ENCODE measurements around the gene SGIP1. TPM values are rescaled to one million over a fixed set of nuclear protein-coding genes. Genes with fewer than 3 reads are reported as not detected.

SGIP1 gene
- total and polyA plus RNA-seq, 2 experiments from 2014 or later = 4.0 to 7.7 TPM

DNA sequence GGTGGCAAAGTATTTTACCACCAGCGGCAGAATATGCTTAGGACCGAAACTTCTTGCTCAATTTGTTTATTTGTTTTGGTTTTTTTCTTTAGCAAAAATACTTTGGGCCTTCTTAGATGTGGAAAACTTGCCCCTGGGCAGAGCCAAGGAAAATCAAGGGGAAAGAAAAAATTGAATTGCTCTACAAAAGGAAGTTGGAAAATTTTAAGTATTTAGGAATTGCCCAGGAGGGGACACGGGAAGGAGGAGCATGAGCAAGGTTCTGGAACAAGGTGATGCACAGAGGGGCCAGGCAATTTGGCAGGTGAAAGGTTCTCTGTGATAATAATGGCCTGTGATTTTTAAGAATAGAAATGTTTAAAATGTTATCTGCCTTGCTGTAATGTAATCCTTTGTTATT, 28.6 kb downstream of the SGIP1 start:
- Histone ChIP-seq H3K79me2 (ENCODE audit: insufficient read depth) (peaks cover 6% of the 10 kb centered on the region; the same call in 1 of the 2 replicates), H4K20me1 (ENCODE audit: insufficient read depth) (no peaks in the 10 kb centered on the region), H3K27me3 (replicated peaks; ENCODE audit: insufficient read depth) (no peaks in the 10 kb centered on the region), H3K9ac (peak overlapping the region; percentile 84), H3K4me3 (peak overlapping the region; percentile 69), H3K27ac (peak overlapping the region; percentile 96), H3F3A (ENCODE audit: insufficient read depth) (peaks cover 41% of the 10 kb centered on the region), H3K9me2 (ENCODE audit: insufficient read depth) (no peaks in the 10 kb centered on the region), H3K4me2 (ENCODE audit: unreplicated experiment) (peak overlapping the region; percentile 88), H3K36me3 (ENCODE audit: low read depth) (no peaks in the 10 kb centered on the region), H3K9me3 (ENCODE audit: low read depth) (no peaks in the 10 kb centered on the region), H3K4me1 (ENCODE audit: insufficient read depth) (peaks cover 45% of the 10 kb centered on the region), H2AFZ (no peak overlapping the region)
- WGBS, 2 experiments (ENCODE audit: low coverage in 1 of 2, low lambda C conversion rate in 2 of 2, missing lambda C conversion rate in 2 of 2) = 36 to 48% methylated on average over 3 of the region's 3 CpGs
- in situ Hi-C loops (cut with MboI) = no loop called here
- TF ChIP-seq EZH2 (IDR thresholded peaks at IDR 0.05; ENCODE audit: insufficient read depth, poor library complexity, severe bottlenecking) (no peak), EZH2phosphoT487 (IDR thresholded peaks at IDR 0.05; ENCODE audit: insufficient read depth, low read depth) (no peak)
- no peak for DNase-seq

DNA sequence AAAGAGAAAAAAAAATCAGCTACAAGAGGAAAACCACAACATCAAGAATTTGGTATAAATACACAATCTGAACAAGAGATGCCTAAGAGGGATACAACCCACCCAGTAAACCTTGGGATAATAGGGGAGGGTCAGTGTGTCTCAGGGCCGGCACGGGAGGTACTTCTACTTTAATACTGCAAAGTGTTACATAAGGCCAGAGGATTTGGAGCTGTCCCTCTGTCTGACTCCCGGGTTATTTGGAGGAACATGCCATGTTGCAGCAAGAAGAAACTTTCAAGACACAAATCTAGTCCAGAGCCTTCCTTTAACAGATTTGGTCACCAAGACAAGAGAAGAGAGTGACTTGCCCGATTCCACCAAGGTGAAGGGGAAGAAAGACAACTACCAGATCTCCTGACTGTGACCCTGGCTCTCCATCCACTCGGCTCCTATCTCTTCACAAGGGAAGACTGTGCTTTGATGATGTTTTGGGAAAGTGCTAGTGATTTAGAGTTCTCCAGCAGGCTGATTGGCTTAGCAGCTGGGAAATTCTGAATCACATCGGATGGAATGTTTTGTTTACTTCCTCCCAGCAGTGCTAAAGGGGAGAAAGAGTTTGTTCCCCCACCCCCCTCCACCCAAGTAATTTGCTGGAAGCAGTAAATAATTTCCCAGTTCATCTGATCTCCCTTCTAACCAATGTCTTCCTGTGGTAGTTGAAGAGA, 29.3 kb downstream of the SGIP1 start:
- H3K27me3 ChIP-seq (replicated peaks; ENCODE audit: insufficient read depth) = no peaks in the 10 kb centered on the region
- H3K9ac ChIP-seq = peak overlapping the region; percentile 84
- TF ChIP-seq EZH2 (IDR thresholded peaks at IDR 0.05; ENCODE audit: insufficient read depth, poor library complexity, severe bottlenecking) = no peak
- TF ChIP-seq EZH2phosphoT487 (IDR thresholded peaks at IDR 0.05; ENCODE audit: insufficient read depth, low read depth) = no peak
- H3K9me3 ChIP-seq (ENCODE audit: low read depth) = no peaks in the 10 kb centered on the region
- in situ Hi-C loops (cut with MboI) = no loop called here
- peaks cover 6% of the 10 kb centered on the region; the same call in 1 of the 2 replicates for H3K79me2 ChIP-seq (ENCODE audit: insufficient read depth)
- H4K20me1 ChIP-seq (ENCODE audit: insufficient read depth) = no peaks in the 10 kb centered on the region
- WGBS, 2 experiments (ENCODE audit: low coverage in 1 of 2, low lambda C conversion rate in 2 of 2, missing lambda C conversion rate in 2 of 2) = 2% methylated on average over 6 of the region's 6 CpGs
- peak; percentile 87 for DNase-seq
- H3F3A ChIP-seq (ENCODE audit: insufficient read depth) = peaks cover 40% of the 10 kb centered on the region
- H3K4me1 ChIP-seq (ENCODE audit: insufficient read depth) = peaks cover 41% of the 10 kb centered on the region
- H3K36me3 ChIP-seq (ENCODE audit: low read depth) = no peaks in the 10 kb centered on the region
- H3K9me2 ChIP-seq (ENCODE audit: insufficient read depth) = no peaks in the 10 kb centered on the region
- H3K4me2 ChIP-seq (ENCODE audit: unreplicated experiment) = peak overlapping the region; percentile 88
- H2AFZ ChIP-seq = peak overlapping the region; percentile 50
- peak overlapping the region; percentile 69 for H3K4me3 ChIP-seq
- H3K27ac ChIP-seq = peak overlapping the region; percentile 96

DNA sequence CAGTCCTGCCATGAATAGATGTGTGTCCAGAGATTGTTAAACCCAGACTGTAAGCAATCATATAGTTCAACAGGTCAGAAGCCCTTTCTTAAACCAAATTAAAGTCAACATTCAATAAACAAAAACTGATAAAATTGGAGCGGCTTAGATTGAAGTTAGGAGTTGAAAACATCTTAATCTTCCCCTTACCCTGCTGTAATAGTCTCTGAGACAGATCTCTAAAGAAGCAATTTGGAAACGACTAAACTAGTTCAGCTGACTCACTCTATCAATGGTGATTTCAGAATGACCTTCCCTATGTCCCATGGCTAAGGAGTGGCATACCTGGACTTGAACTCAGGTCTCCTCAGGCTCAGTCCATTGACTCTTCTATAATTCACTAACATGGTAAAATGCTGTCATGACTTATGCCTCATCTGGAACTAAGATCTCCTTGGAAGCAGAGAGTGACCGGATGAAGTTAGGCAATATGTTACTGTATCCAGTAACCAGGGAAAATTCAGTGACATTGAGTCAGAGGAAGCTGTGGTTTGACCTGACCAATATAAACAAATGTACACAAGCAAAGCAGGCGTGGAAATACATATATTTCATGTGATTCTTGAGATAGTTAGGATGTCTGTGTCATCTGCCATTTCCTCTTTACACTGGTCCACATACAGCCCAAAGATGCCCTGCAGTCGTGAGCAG, 30.1 kb downstream of the SGIP1 start:
- Histone ChIP-seq H3K27me3 (replicated peaks; ENCODE audit: insufficient read depth) (no peaks in the 10 kb centered on the region), H3F3A (ENCODE audit: insufficient read depth) (peaks cover 40% of the 10 kb centered on the region), H3K9me3 (ENCODE audit: low read depth) (no peaks in the 10 kb centered on the region), H3K9ac (peak overlapping the region; percentile 84), H3K79me2 (ENCODE audit: insufficient read depth) (peaks cover 6% of the 10 kb centered on the region; the same call in 1 of the 2 replicates), H3K36me3 (ENCODE audit: low read depth) (no peaks in the 10 kb centered on the region), H3K27ac (peak overlapping the region; percentile 96), H3K4me3 (peak overlapping the region; percentile 69), H4K20me1 (ENCODE audit: insufficient read depth) (no peaks in the 10 kb centered on the region), H3K4me2 (ENCODE audit: unreplicated experiment) (peak overlapping the region; percentile 88), H3K4me1 (ENCODE audit: insufficient read depth) (peaks cover 41% of the 10 kb centered on the region), H2AFZ (no peak overlapping the region), H3K9me2 (ENCODE audit: insufficient read depth) (no peaks in the 10 kb centered on the region)
- in situ Hi-C loops (cut with MboI) = no loop called here
- peak; percentile 93 for TF ChIP-seq EZH2phosphoT487 (IDR thresholded peaks at IDR 0.05; ENCODE audit: insufficient read depth, low read depth)
- no peak for TF ChIP-seq EZH2 (IDR thresholded peaks at IDR 0.05; ENCODE audit: insufficient read depth, poor library complexity, severe bottlenecking)
- WGBS, 2 experiments (ENCODE audit: low coverage in 1 of 2, low lambda C conversion rate in 2 of 2, missing lambda C conversion rate in 2 of 2) = 18 to 19% methylated on average over 5 of the region's 5 CpGs
- peak; percentile 97 for DNase-seq

DNA sequence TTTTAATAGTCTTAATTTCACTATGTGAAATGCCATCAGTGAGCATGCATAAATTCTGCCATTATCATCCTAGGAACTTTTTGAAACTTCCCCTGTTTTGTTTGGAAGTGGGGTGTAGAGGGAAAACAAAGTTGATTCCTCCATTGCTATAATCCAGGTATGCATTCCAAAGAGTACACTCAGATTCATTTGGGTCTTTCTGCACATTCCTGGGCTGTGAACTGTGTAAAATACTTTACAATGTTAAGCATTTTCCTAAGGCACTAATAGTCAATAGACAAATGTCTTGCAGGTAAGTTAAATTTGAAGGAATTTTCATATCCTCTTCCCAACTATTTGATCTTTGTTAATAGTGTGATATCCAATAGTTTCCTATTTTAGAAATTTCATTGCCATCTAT, 36.2 kb downstream of the SGIP1 start:
- Histone ChIP-seq H3K36me3 (ENCODE audit: low read depth) (no peaks in the 10 kb centered on the region), H3K9me3 (ENCODE audit: low read depth) (no peaks in the 10 kb centered on the region), H2AFZ (no peak overlapping the region), H3K79me2 (ENCODE audit: insufficient read depth) (no peaks in the 10 kb centered on the region), H3K27me3 (replicated peaks; ENCODE audit: insufficient read depth) (no peaks in the 10 kb centered on the region), H3K4me2 (ENCODE audit: unreplicated experiment) (peak overlapping the region; percentile 28), H3K4me3 (no peak overlapping the region; the same call in 1 of the 2 replicates), H3K9ac (no peak overlapping the region), H3K9me2 (ENCODE audit: insufficient read depth) (peaks cover 6% of the 10 kb centered on the region), H4K20me1 (ENCODE audit: insufficient read depth) (no peaks in the 10 kb centered on the region), H3F3A (ENCODE audit: insufficient read depth) (peaks cover 32% of the 10 kb centered on the region), H3K27ac (no peak overlapping the region), H3K4me1 (ENCODE audit: insufficient read depth) (peaks cover 41% of the 10 kb centered on the region)
- in situ Hi-C loops (cut with MboI) = no loop called here
- DNase-seq = no peak
- TF ChIP-seq EZH2 (IDR thresholded peaks at IDR 0.05; ENCODE audit: insufficient read depth, poor library complexity, severe bottlenecking) (no peak), EZH2phosphoT487 (IDR thresholded peaks at IDR 0.05; ENCODE audit: insufficient read depth, low read depth) (no peak)
